ENCODE measurements around the gene PRKN.

DNA sequence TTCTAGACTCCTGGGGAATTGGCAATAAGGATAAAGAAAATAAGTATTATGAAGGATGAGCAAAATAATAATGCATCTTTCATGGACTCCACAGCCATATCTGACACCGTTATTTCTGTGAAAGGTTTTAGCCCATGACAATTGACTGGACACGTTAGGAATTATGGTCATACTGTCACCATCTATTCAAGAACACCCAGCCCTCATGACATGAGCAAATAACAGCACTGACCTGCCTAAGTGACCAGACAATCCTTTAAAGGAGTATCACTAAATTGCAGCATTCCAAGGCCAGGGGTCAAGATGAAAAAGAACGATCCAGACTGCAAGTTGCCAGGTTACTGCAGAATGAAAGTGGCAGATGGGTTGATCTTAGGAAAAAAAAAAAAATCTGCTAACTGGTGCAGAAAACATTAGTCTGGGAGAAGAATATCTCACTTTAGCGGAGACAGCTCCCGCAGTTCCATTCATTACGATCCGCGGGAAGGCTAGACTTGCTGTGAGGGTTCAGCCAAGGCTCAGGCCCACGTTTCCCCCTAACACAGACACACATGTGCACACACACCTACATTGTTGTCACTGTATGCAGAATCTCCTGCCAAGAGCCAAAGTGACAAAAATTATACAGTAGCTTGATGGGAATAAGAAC lies 1216.0 kb downstream of the PRKN start:
- TF ChIP-seq EZH2 (IDR thresholded peaks at IDR 0.05; ENCODE audit: borderline replicate concordance, low read length), result no peak
- TF ChIP-seq, protein P1, sequence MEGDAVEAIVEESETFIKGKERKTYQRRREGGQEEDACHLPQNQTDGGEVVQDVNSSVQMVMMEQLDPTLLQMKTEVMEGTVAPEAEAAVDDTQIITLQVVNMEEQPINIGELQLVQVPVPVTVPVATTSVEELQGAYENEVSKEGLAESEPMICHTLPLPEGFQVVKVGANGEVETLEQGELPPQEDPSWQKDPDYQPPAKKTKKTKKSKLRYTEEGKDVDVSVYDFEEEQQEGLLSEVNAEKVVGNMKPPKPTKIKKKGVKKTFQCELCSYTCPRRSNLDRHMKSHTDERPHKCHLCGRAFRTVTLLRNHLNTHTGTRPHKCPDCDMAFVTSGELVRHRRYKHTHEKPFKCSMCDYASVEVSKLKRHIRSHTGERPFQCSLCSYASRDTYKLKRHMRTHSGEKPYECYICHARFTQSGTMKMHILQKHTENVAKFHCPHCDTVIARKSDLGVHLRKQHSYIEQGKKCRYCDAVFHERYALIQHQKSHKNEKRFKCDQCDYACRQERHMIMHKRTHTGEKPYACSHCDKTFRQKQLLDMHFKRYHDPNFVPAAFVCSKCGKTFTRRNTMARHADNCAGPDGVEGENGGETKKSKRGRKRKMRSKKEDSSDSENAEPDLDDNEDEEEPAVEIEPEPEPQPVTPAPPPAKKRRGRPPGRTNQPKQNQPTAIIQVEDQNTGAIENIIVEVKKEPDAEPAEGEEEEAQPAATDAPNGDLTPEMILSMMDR (IDR thresholded peaks at IDR 0.05; ENCODE audit: low read length), result no peak

Data from OCI-LY1 (cell line).